H4 (cell line): ENCODE results near the gene DNAJC7. TPM values are rescaled to one million over a fixed set of nuclear protein-coding genes. Genes with fewer than 3 reads are reported as not detected.

Experiments
- total RNA-seq: library from RNA; depleted of rRNA; stranded (reverse); fragments of >200 nt; shearing (Covaris generic); gene quantifications from 2 replicates; pipeline ENCODE4 v1.2.3, GENCODE V29; 2014; rRNA removed

DNAJC7 gene
- total RNA-seq, 1 experiment from 2014 or later, result 86.7 TPM

Other genes with a start within 250 kb of the DNAJC7 start
- gene JUP, start 230.7 kb downstream of the DNAJC7 start, total RNA-seq, result 5.5 and 5.9 TPM in 2 replicates
- gene P3H4, start 205.5 kb downstream of the DNAJC7 start, total RNA-seq, result 53.6 and 57.5 TPM in 2 replicates
- gene FKBP10, start 204.4 kb downstream of the DNAJC7 start, total RNA-seq, result 90.7 and 91.9 TPM in 2 replicates
- gene NT5C3B, start 181.2 kb downstream of the DNAJC7 start, total RNA-seq, result 86.8 and 88.0 TPM in 2 replicates
- not detected in 2 replicates for gene KLHL10, start 179.6 kb downstream of the DNAJC7 start, total RNA-seq
- 14.2 and 14.3 TPM in 2 replicates for gene KLHL11, start 152.0 kb downstream of the DNAJC7 start, total RNA-seq
- 98.9 and 101 TPM in 2 replicates for gene ACLY, start 98.5 kb downstream of the DNAJC7 start, total RNA-seq
- gene ODAD4, start 86.8 kb downstream of the DNAJC7 start, total RNA-seq, result 1.2 and 1.4 TPM in 2 replicates
- gene CNP, start 50.6 kb downstream of the DNAJC7 start, total RNA-seq, result 47.5 and 64.8 TPM in 2 replicates
- gene NKIRAS2, start 2.7 kb upstream of the DNAJC7 start, total RNA-seq, result 23.9 and 36.9 TPM in 2 replicates
- 0.19 and 0.62 TPM in 2 replicates for gene C17orf113, start 33.2 kb upstream of the DNAJC7 start, total RNA-seq
- gene ZNF385C, start 81.0 kb upstream of the DNAJC7 start, total RNA-seq, result 0.04 TPM in 1 of 2 replicates, not detected in the other
- gene DHX58, start 95.3 kb upstream of the DNAJC7 start, total RNA-seq, result 7.5 and 7.7 TPM in 2 replicates
- gene KAT2A, start 103.9 kb upstream of the DNAJC7 start, total RNA-seq, result 7.5 and 16.7 TPM in 2 replicates
- gene HSPB9, start 105.4 kb upstream of the DNAJC7 start, total RNA-seq, result not detected in 2 replicates
- 67.3 and 79.9 TPM in 2 replicates for gene RAB5C, start 137.6 kb upstream of the DNAJC7 start, total RNA-seq
- gene KCNH4, start 163.7 kb upstream of the DNAJC7 start, total RNA-seq, result 0.06 TPM in 1 of 2 replicates, not detected in the other
- not detected in 2 replicates for gene HCRT, start 168.0 kb upstream of the DNAJC7 start, total RNA-seq
- 1.5 and 1.9 TPM in 2 replicates for gene GHDC, start 177.1 kb upstream of the DNAJC7 start, total RNA-seq